B cell (primary cell): ENCODE results near the gene MGA. TPM values are rescaled to one million over a fixed set of nuclear protein-coding genes. Genes with fewer than 3 reads are reported as not detected.

Source experiments
- ATAC-seq: fragments of 200-7000 bp; cut with Tn5 transposase; one replicate; pipeline ENCODE4 v1.10.0; 2021; ENCODE audit warnings: low read depth, mild to moderate bottlenecking, moderate number of reproducible peaks, moderate library complexity
- CTCF ChIA-PET: fragments of 350-600 bp; sonication (Branson Sonifier 250); formaldehyde crosslinking; loops from one replicate; lab custom pipeline; 2021; ENCODE audit warnings: antibody characterized with exemption, inconsistent platforms; lab: Charles Lee
- POLR2A ChIA-PET: fragments of 350-600 bp; sonication (Branson Sonifier 250); formaldehyde crosslinking; loops from one replicate; lab custom pipeline; 2021; ENCODE audit warnings: antibody characterized with exemption; lab: Charles Lee
- DNase-seq: peaks from one replicate; pipeline ENCODE4 v3.0.0; 2013
- H2AFZ ChIP-seq: 2 replicates; pipeline ENCODE4 v1.6.1; 2012; ENCODE audit warnings: mild to moderate bottlenecking, low read depth, low read length; ENCODE audit not compliant: insufficient read depth, poor library complexity, severe bottlenecking
- H3K27ac ChIP-seq, 2 donors: 1 replicate in 1 of 2; 2 replicates in 1 of 2; pipeline ENCODE4 v1.5.1; 2012 to 2013; ENCODE audit warnings: low read length in 2 of 2, mild to moderate bottlenecking in 2 of 2, moderate library complexity in 1 of 2
- H3K27me3 ChIP-seq, 4 experiments: fragments of 200-600 bp in 1 of 4; sonication (generic) in 1 of 4; replicated peaks in 1 of 4; 1 replicate in 2 of 4; 2 replicates in 2 of 4; pipeline versions ENCODE4 v1.6.1 to v1.7.0; 2013 to 2016; ENCODE audit warnings: low read length in 3 of 4, mild to moderate bottlenecking in 2 of 4, mixed read lengths in 1 of 4, moderate library complexity in 1 of 4; ENCODE audit not compliant: insufficient read depth in 4 of 4, control insufficient read depth in 3 of 4; ENCODE audit errors: control extremely low read depth in 1 of 4
- H3K36me3 ChIP-seq, 2 experiments: replicated peaks in 1 of 2; 1 replicate in 1 of 2; 2 replicates in 1 of 2; pipeline versions ENCODE4 v1.6.1 to v1.7.1; 2013; ENCODE audit warnings: low read length in 1 of 2; ENCODE audit not compliant: insufficient read depth in 2 of 2, control insufficient read depth in 1 of 2; ENCODE audit errors: control extremely low read depth in 1 of 2, extremely low read depth in 1 of 2
- H3K4me1 ChIP-seq, 2 donors: fragments of 200-600 bp in 1 of 2; sonication (generic) in 1 of 2; 1 replicate in 1 of 2; 2 replicates in 1 of 2; pipeline versions ENCODE4 v1.5.1 to v1.6.1; 2013 to 2017; ENCODE audit warnings: low read length in 2 of 2; ENCODE audit not compliant: control insufficient read depth in 2 of 2, insufficient read depth in 2 of 2
- H3K4me2 ChIP-seq: replicated peaks from 2 replicates; pipeline ENCODE3; 2012; ENCODE audit warnings: mild to moderate bottlenecking, low read depth, low read length; ENCODE audit not compliant: poor library complexity, severe bottlenecking
- H3K4me3 ChIP-seq, 5 experiments: fragments of 200-600 bp in 1 of 5; sonication (generic) in 1 of 5; 1 replicate in 3 of 5; 2 replicates in 2 of 5; pipeline versions ENCODE4 v1.5.1 to v1.7.0; 2011 to 2016; ENCODE audit warnings: low read length in 4 of 5, mild to moderate bottlenecking in 4 of 5, low read depth in 2 of 5, control low read depth in 1 of 5, moderate library complexity in 1 of 5; ENCODE audit not compliant: insufficient read depth in 1 of 5; ENCODE audit errors: control extremely low read depth in 1 of 5, extremely low read depth in 1 of 5
- H3K79me2 ChIP-seq: fragments of 200-600 bp; sonication (generic); one replicate; pipeline ENCODE4 v1.6.0; 2016; ENCODE audit warnings: low read length; ENCODE audit not compliant: control insufficient read depth, insufficient read depth
- H3K9ac ChIP-seq: fragments of 200-600 bp; sonication (generic); 2 replicates; pipeline ENCODE4 v1.6.1; 2017; ENCODE audit warnings: mild to moderate bottlenecking, low read length, moderate library complexity
- H3K9me3 ChIP-seq, 3 donors: one replicate each; pipeline versions ENCODE4 v1.6.1 to v1.7.1; 2013; ENCODE audit warnings: low read length in 2 of 3; ENCODE audit not compliant: control insufficient read depth in 2 of 3, insufficient read depth in 1 of 3; ENCODE audit errors: control extremely low read depth in 1 of 3
- H4K20me1 ChIP-seq: 2 replicates; pipeline ENCODE4 v1.6.0; 2012; ENCODE audit warnings: mild to moderate bottlenecking, low read length; ENCODE audit not compliant: insufficient read depth, control insufficient read depth, poor library complexity, severe bottlenecking
- H3K27ac Mint-ChIP-seq: one replicate; pipeline ENCODE4 v1.8.0; 2021; ENCODE audit warnings: mixed read lengths
- H3K27me3 Mint-ChIP-seq: one replicate; pipeline ENCODE4 v1.8.0; 2021; ENCODE audit warnings: mixed read lengths
- H3K4me1 Mint-ChIP-seq: one replicate; pipeline ENCODE4 v1.8.0; 2021; ENCODE audit warnings: mixed read lengths
- H3K4me3 Mint-ChIP-seq: one replicate; pipeline ENCODE4 v1.8.0; 2021; ENCODE audit warnings: mixed read lengths
- H3K9me3 Mint-ChIP-seq: one replicate; pipeline ENCODE4 v1.8.0; 2022; ENCODE audit warnings: mixed read lengths; ENCODE audit not compliant: insufficient read depth
- CTCF ChIP-seq: fragments of 200-600 bp; IDR thresholded peaks from one replicate; pipeline ENCODE4 v1.8.0; 2022; ENCODE audit warnings: antibody characterized with exemption, mild to moderate bottlenecking
- EZH2 ChIP-seq: IDR thresholded peaks from 2 replicates; pipeline ENCODE4 v1.6.1; 2012; ENCODE audit warnings: borderline replicate concordance, low read depth, mild to moderate bottlenecking, moderate library complexity, low read length; ENCODE audit not compliant: insufficient read depth, poor library complexity, severe bottlenecking
- WGBS: methylation state at CpG from one replicate; pipeline ENCODE4 v1.1.5; 2013; ENCODE audit warnings: missing lambda C conversion rate; ENCODE audit not compliant: insufficient coverage; 5-methylcytosine and 5-hydroxymethylcytosine counted together
- intact Hi-C: fragments of 100-400 bp; cut with micrococcal nuclease; formaldehyde crosslinking; loops from one replicate; pipeline ENCODE4 v1.10.0; 2022
- polyA plus RNA-seq: library from polyadenylated mRNA; depleted of rRNA; stranded (reverse); fragments of >200 nt; gene quantifications from 2 replicates; pipeline ENCODE4 v1.2.3, GENCODE V29; 2012
- total RNA-seq, 2 donors: library from RNA; stranded (reverse); fragments of 120-200 nt in 1 of 2; gene quantifications; 1 replicate in 1 of 2; 2 replicates in 1 of 2; pipeline versions ENCODE4 v1.2.3 to v1.2.4, GENCODE V29; 2013 to 2022

Gene MGA
- total and polyA plus RNA-seq, 2 donors (not counting 1 experiment from before 2014, with no cell fraction given): 5.4 to 79.7 TPM

- Mint-ChIP-seq H3K4me1 (peaks cover 23% of the 10 kb centered on the region), H3K4me3 (no peak overlapping the region), H3K27me3 (no peaks in the 10 kb centered on the region), H3K9me3 (no peaks in the 10 kb centered on the region), H3K27ac (no peak overlapping the region)
- intact Hi-C loops: loop anchor here (5.0 kb wide), 1 partner anchor 74 kb away; the partner anchor contains the start of gene MAPKBP1
- no peak overlapping the region for H3K4me3 ChIP-seq
- no peak overlapping the region for H3K9ac ChIP-seq
- TF ChIP-seq CTCF (no peak), EZH2 (no peak)
- CTCF ChIA-PET: interaction anchor here (0.6 to 1.0 kb wide), 4 partner anchors 74 to 209 kb away, joined by 3 to 4 read pairs (median 3); no protein-coding TSS in a partner anchor
- no peak overlapping the region for H3K4me2 ChIP-seq
- no peaks in the 10 kb centered on the region for H3K9me3 ChIP-seq
- no CpG with 5 or more reads among the region's 2 CpGs for WGBS
- peaks cover 48% of the 10 kb centered on the region for H4K20me1 ChIP-seq
- H3K36me3 ChIP-seq: peaks cover 5 to 39% of the 10 kb centered on the region in 2 experiments
- no peak overlapping the region for H2AFZ ChIP-seq
- no peaks in the 10 kb centered on the region for H3K27me3 ChIP-seq
- POLR2A ChIA-PET: no interaction called here
- no peak overlapping the region for H3K27ac ChIP-seq
- no peak for DNase-seq
- H3K4me1 ChIP-seq: peaks cover 10 to 14% of the 10 kb centered on the region in 2 donors
- peaks cover 94% of the 10 kb centered on the region for H3K79me2 ChIP-seq
- ATAC-seq: no peak
Measured at GRCh38 chr15:41698779-41699178, 38.6 kb downstream of the MGA start.

- Histone ChIP-seq H3K27me3 (no peaks in the 10 kb centered on the region), H3K79me2 (peaks cover 83% of the 10 kb centered on the region), H3K4me2 (no peak overlapping the region), H2AFZ (no peak overlapping the region), H3K27ac (no peak overlapping the region), H3K36me3 (peaks cover 3 to 44% of the 10 kb centered on the region in 2 experiments), H3K9ac (no peak overlapping the region), H3K4me1 (no peaks in the 10 kb centered on the region), H4K20me1 (peaks cover 42% of the 10 kb centered on the region), H3K9me3 (no peaks in the 10 kb centered on the region), H3K4me3 (no peak overlapping the region)
- no peak for ATAC-seq
- no peak overlapping the region for H3K27ac Mint-ChIP-seq
- ChIA-PET CTCF (interaction anchor here (0.6 to 1.1 kb wide), 2 partner anchors 18 to 198 kb away, joined by 3 read pairs; no protein-coding TSS in a partner anchor), POLR2A (no interaction called here)
- no peak overlapping the region for H3K4me3 Mint-ChIP-seq
- no peak for DNase-seq
- no peaks in the 10 kb centered on the region for H3K9me3 Mint-ChIP-seq
- H3K4me1 Mint-ChIP-seq: peaks cover 4% of the 10 kb centered on the region
- TF ChIP-seq EZH2 (no peak), CTCF (no peak)
- H3K27me3 Mint-ChIP-seq: no peaks in the 10 kb centered on the region
- intact Hi-C loops: no loop called here
Measured at GRCh38 chr15:41703120-41703519, 42.9 kb downstream of the MGA start.
